SU-DHL-6 (cell line): ENCODE measurements around the gene PRKN.

ENCODE experiments used
- H2AFZ ChIP-seq: fragments of 200-600 bp; sonication (generic); 2 replicates; pipeline ENCODE4 v1.6.1; 2014; ENCODE audit warnings: low read depth, mild to moderate bottlenecking, moderate library complexity, mixed read lengths, antibody characterized with exemption, low read length; ENCODE audit not compliant: severe bottlenecking
- H3F3A ChIP-seq: fragments of 200-600 bp; shearing (Covaris generic); 2 replicates; pipeline ENCODE4 v1.6.0; 2016; ENCODE audit warnings: antibody characterized with exemption, mild to moderate bottlenecking; ENCODE audit not compliant: insufficient read depth
- H3K27ac ChIP-seq: fragments of 200-600 bp; sonication (generic); 2 replicates; pipeline ENCODE4 v1.5.1; 2016; ENCODE audit warnings: low read depth, mild to moderate bottlenecking, low read length, moderate library complexity, mixed read lengths
- H3K27me3 ChIP-seq: fragments of 200-600 bp; sonication (generic), shearing (Covaris generic); 2 replicates; pipeline ENCODE4 v1.6.0; 2014; ENCODE audit warnings: mild to moderate bottlenecking, low read length
- H3K36me3 ChIP-seq: fragments of 200-600 bp; sonication (generic); 2 replicates; pipeline ENCODE4 v1.6.1; 2014; ENCODE audit warnings: mild to moderate bottlenecking, low read length, mixed read lengths
- H3K4me2 ChIP-seq: fragments of 300-600, 200-600 bp; shearing (Covaris generic), sonication (generic); 2 replicates; pipeline ENCODE4 v1.6.0; 2014; ENCODE audit warnings: low read length, low read depth, mild to moderate bottlenecking; ENCODE audit not compliant: poor library complexity, severe bottlenecking
- H3K4me3 ChIP-seq: fragments of 200-600 bp; sonication (generic); 2 replicates; pipeline ENCODE4 v1.5.1; 2014; ENCODE audit warnings: antibody characterized with exemption, low read length, mild to moderate bottlenecking, mixed read lengths; ENCODE audit not compliant: insufficient read depth, poor library complexity, severe bottlenecking
- H3K79me2 ChIP-seq: fragments of 200-600 bp; sonication (generic); 2 replicates; pipeline ENCODE4 v1.6.1; 2014; ENCODE audit warnings: mild to moderate bottlenecking, low read length, moderate library complexity; ENCODE audit not compliant: insufficient read depth
- H3K9ac ChIP-seq: fragments of 200-600 bp; sonication (generic); 2 replicates; pipeline ENCODE4 v1.7.0; 2014; ENCODE audit warnings: mild to moderate bottlenecking, low read length
- H3K9me2 ChIP-seq: fragments of 200-600 bp; sonication (generic); replicated peaks from 2 replicates; pipeline ENCODE4 v1.6.1; 2014; ENCODE audit warnings: low read length; ENCODE audit not compliant: insufficient read depth
- H3K9me3 ChIP-seq: fragments of 200-600 bp; sonication (generic); 2 replicates; pipeline ENCODE4 v1.6.1; 2014; ENCODE audit warnings: low read length, mixed read lengths; ENCODE audit not compliant: insufficient read depth
- H4K20me1 ChIP-seq: fragments of 200-600 bp; sonication (generic); 2 replicates; pipeline ENCODE4 v1.6.1; 2014; ENCODE audit warnings: low read depth, mild to moderate bottlenecking, antibody characterized with exemption, low read length, moderate library complexity, mixed read lengths
- EZH2phosphoT487 ChIP-seq: fragments of 200-600 bp; sonication (generic), shearing (Covaris generic); conservative IDR thresholded peaks from 2 replicates; pipeline ENCODE4 v1.6.1; 2018; ENCODE audit warnings: mild to moderate bottlenecking, antibody characterized with exemption, low read length, moderate library complexity, mixed read lengths
- TF ChIP-seq, protein P1 (sequence below): fragments of 200-600 bp; sonication (generic); IDR thresholded peaks from one replicate; pipeline ENCODE4 v1.5.1; 2017; ENCODE audit warnings: antibody characterized with exemption, mild to moderate bottlenecking, low read length, moderate library complexity; ENCODE audit not compliant: insufficient read depth, poor library complexity, severe bottlenecking

The PRKN gene

DNA sequence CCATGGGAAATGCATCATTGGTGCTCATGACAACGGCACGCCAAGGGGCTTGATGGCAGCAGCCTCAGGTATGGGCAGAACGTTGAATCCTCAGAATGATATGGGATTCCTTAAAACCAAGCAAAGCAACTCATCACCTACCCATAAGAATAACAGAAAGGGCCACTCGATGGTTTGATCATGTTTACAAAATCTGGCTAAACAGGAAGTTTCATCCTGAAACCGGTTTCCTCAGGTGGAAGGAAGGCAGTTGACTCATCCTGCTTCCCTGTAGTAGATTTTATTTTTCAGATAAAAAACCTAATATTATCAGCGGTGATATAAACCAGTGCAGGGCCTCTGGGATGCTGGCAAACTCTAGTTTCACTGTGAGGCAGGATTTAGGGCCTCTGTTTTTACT, 1316.8 kb downstream of the PRKN start:
- H3K9me3 ChIP-seq, result no peaks in the 10 kb centered on the region
- H3F3A ChIP-seq, result no peaks in the 10 kb centered on the region
- TF ChIP-seq, protein P1, sequence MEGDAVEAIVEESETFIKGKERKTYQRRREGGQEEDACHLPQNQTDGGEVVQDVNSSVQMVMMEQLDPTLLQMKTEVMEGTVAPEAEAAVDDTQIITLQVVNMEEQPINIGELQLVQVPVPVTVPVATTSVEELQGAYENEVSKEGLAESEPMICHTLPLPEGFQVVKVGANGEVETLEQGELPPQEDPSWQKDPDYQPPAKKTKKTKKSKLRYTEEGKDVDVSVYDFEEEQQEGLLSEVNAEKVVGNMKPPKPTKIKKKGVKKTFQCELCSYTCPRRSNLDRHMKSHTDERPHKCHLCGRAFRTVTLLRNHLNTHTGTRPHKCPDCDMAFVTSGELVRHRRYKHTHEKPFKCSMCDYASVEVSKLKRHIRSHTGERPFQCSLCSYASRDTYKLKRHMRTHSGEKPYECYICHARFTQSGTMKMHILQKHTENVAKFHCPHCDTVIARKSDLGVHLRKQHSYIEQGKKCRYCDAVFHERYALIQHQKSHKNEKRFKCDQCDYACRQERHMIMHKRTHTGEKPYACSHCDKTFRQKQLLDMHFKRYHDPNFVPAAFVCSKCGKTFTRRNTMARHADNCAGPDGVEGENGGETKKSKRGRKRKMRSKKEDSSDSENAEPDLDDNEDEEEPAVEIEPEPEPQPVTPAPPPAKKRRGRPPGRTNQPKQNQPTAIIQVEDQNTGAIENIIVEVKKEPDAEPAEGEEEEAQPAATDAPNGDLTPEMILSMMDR, result no peak
- no peak for TF ChIP-seq EZH2phosphoT487

DNA sequence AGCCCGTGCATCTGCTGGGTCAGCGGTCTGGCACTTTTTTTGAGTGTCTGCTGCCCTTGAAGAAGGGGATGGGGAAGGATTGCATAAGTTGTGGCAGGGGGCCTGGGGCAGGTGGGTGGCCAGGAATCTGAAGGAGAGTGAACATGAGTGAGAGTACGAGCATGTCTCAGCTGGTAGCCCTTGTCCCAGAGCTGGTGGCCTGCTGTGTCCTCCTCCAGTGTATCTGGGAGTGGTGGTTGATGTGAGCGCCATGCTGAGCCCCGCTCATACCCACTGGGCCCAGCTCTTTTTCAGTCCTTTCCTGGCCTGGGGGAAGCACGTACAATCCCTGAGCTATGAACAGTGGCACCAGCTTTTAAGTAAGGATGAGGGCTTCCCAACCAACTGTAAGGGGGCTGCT, 1317.5 kb downstream of the PRKN start:
- TF ChIP-seq EZH2phosphoT487, result no peak
- TF ChIP-seq, protein P1, result no peak
- H3K9ac ChIP-seq, result no peak overlapping the region
- no peaks in the 10 kb centered on the region for H3F3A ChIP-seq
- H3K4me2 ChIP-seq, result no peak overlapping the region
- no peaks in the 10 kb centered on the region for H3K36me3 ChIP-seq
- H3K27ac ChIP-seq, result no peak overlapping the region
- no peaks in the 10 kb centered on the region for H3K9me2 ChIP-seq
- H3K79me2 ChIP-seq, result no peaks in the 10 kb centered on the region
- no peaks in the 10 kb centered on the region for H4K20me1 ChIP-seq
- H2AFZ ChIP-seq, result no peak overlapping the region
- H3K4me3 ChIP-seq, result no peak overlapping the region
- H3K9me3 ChIP-seq, result no peaks in the 10 kb centered on the region
- no peaks in the 10 kb centered on the region for H3K27me3 ChIP-seq

More for the DNA sequence above, 1316.8 kb downstream of the PRKN start:
- no peak overlapping the region for H2AFZ ChIP-seq
- H3K79me2 ChIP-seq, result no peaks in the 10 kb centered on the region
- H3K9me2 ChIP-seq, result no peaks in the 10 kb centered on the region
- no peaks in the 10 kb centered on the region for H4K20me1 ChIP-seq
- H3K4me3 ChIP-seq, result no peak overlapping the region
- no peak overlapping the region for H3K9ac ChIP-seq
- no peaks in the 10 kb centered on the region for H3K36me3 ChIP-seq
- no peak overlapping the region for H3K27ac ChIP-seq
- no peak overlapping the region for H3K4me2 ChIP-seq
- H3K27me3 ChIP-seq, result no peaks in the 10 kb centered on the region

DNA sequence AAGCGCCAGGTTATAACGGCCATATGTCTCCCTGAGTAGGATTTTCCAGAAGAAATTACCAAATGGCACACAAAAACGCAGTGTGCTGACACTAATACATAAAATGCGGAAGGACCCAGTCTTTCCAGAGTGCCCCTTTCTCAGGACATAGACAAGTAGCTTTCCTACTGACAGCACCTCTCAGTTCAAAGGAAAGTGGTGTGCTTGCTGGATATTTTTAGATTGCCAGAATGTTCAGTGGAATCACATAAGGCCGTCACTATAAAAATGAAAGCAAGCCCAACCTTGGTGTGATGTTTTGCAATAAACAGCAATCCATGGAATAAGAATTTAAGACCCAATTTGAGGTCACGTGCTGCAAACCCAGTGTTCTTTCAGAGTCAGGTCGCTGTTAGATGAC, 1318.2 kb downstream of the PRKN start:
- Histone ChIP-seq H3K9ac (no peak overlapping the region), H3K79me2 (no peaks in the 10 kb centered on the region), H3K9me2 (no peaks in the 10 kb centered on the region), H4K20me1 (no peaks in the 10 kb centered on the region), H2AFZ (no peak overlapping the region), H3K36me3 (no peaks in the 10 kb centered on the region), H3F3A (no peaks in the 10 kb centered on the region), H3K27me3 (no peaks in the 10 kb centered on the region), H3K27ac (no peak overlapping the region), H3K4me2 (no peak overlapping the region), H3K4me3 (no peak overlapping the region), H3K9me3 (no peaks in the 10 kb centered on the region)
- no peak for TF ChIP-seq EZH2phosphoT487
- TF ChIP-seq, protein P1, result no peak
